Measurements from ENCODE around the gene CLHC1. TPM values are rescaled to one million over a fixed set of nuclear protein-coding genes. Genes with fewer than 3 reads are reported as not detected.

The CLHC1 gene
- total and polyA plus RNA-seq, 9 donors = 5.6 to 21.3 (median 14.0) TPM

DNA sequence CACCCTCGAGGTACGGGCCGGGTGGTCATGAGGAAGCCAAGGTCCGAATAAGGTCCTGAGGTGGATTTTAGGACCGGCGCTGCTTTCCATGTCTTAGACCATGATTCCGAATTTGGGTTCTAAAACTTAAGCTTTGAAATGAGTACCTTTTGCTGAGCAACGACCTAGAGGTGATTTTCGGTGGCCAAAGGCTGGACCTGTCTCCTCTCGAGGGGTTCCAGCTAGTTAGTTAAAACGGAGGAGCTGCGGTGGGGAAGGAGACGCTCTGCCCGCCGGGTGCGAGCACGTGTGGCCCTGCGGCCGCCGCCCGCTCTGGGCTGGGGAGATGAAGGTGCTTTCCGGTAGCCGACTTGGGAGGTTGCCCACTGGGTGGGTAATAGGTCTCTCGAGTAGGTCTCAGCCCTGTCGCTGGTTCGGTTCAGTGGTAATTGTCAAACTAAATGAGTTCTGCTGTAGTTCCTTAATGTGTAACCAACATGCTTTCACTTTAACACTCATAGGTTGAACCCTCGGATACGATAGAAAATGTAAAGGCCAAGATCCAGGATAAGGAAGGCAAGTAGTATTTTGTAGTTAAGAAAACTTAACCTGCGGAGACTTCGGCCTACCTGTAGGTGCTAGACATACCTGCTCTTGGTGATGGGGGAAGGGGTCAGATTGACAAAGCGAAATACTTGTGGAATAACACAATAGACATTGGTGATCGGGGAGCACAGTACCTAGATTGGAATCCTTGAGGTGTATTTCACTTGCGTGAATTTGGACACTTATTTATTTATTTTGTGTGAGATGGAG is 967 bp upstream of the CLHC1 start:
- Histone ChIP-seq H3K27me3 (no peaks in the 10 kb centered on the region), H3K36me3 (no peaks in the 10 kb centered on the region), H3K4me3 (peak overlapping the region; percentile 87), H3K9me3 (no peaks in the 10 kb centered on the region), H3K27ac (peak overlapping the region; percentile 26 to 91), H3K4me1 (ENCODE audit: insufficient read depth) (peaks cover 6% of the 10 kb centered on the region)
- TF ChIP-seq EP300 (IDR thresholded peaks at IDR 0.05) = no peak
- TF ChIP-seq POLR2A (IDR thresholded peaks at IDR 0.05) = no peak
- TF ChIP-seq, protein P1, sequence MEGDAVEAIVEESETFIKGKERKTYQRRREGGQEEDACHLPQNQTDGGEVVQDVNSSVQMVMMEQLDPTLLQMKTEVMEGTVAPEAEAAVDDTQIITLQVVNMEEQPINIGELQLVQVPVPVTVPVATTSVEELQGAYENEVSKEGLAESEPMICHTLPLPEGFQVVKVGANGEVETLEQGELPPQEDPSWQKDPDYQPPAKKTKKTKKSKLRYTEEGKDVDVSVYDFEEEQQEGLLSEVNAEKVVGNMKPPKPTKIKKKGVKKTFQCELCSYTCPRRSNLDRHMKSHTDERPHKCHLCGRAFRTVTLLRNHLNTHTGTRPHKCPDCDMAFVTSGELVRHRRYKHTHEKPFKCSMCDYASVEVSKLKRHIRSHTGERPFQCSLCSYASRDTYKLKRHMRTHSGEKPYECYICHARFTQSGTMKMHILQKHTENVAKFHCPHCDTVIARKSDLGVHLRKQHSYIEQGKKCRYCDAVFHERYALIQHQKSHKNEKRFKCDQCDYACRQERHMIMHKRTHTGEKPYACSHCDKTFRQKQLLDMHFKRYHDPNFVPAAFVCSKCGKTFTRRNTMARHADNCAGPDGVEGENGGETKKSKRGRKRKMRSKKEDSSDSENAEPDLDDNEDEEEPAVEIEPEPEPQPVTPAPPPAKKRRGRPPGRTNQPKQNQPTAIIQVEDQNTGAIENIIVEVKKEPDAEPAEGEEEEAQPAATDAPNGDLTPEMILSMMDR (IDR thresholded peaks at IDR 0.05) = no peak
- peak; percentile 39 to 68 (median 60) for DNase-seq
- 5% methylated on average over 33 of the region's 33 CpGs for WGBS, 3 donors
- intact Hi-C loops (cut with DNase I) = no loop called here

DNA sequence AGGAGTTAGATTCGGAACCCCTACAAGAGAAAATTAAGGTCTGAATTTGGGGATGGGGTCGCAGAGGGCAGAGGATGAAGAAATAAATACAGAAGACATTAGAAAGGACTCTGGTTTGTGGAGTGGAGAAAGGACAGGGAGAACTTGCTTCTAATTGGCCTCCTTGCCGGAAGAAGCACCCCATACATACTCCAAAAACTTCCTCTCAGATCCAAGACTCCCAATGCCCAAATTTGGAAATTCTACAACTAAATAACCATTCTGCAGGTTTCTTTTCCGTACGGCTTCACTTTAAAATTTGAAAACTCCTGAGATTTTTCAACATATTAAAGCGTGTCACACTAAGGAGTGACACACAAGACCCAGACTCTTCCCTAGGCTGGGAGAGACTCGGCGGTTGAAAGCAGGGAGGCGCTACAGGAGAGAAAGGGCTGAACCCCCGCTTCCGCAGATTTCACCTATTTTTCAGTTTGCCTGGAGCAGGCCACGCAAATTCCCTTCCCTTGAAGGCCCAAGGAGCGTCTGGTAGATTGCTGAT is 478 bp downstream of the CLHC1 start:
- H3K9me3 ChIP-seq = no peaks in the 10 kb centered on the region
- DNase-seq = peak in 1 of 5 donors; percentile 63

DNA sequence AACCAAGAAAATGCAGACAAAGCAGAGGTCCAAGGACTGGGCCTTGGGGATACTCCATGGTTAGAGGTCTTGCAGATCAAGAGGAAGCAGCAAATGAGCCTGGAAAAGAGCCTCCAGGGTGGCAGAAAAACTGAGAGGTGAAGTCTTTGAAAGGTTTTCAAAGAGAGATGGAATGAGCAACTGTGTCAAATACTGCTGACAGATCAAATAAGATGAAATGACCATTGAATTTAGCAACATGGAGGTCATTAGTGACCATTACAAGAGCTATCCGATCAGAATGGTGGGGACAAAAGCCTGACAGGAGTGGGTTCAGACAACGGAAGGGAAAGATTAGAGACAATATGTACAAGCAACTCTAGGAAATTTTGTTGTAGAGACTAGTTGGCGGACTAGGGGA is 1.5 kb downstream of the CLHC1 start:
- DNase-seq = no peak
- intact Hi-C loops (cut with DNase I) = no loop called here
- Histone ChIP-seq H3K4me1 (ENCODE audit: insufficient read depth) (peaks cover 9% of the 10 kb centered on the region), H3K36me3 (no peaks in the 10 kb centered on the region), H3K4me3 (no peak overlapping the region), H3K27ac (no peak overlapping the region), H3K27me3 (no peaks in the 10 kb centered on the region), H3K9me3 (no peaks in the 10 kb centered on the region)
- TF ChIP-seq, protein P1 (IDR thresholded peaks at IDR 0.05) = no peak
- TF ChIP-seq EP300 (IDR thresholded peaks at IDR 0.05) (no peak), POLR2A (IDR thresholded peaks at IDR 0.05) (no peak)
- 94 to 99% (median 97%) methylated on average over 3 of the region's 3 CpGs for WGBS, 3 donors

More for the DNA sequence above, 478 bp downstream of the CLHC1 start:
- intact Hi-C loops (cut with DNase I) = no loop called here
- H3K27me3 ChIP-seq = no peaks in the 10 kb centered on the region
- no peak for TF ChIP-seq EP300 (IDR thresholded peaks at IDR 0.05)
- H3K4me1 ChIP-seq (ENCODE audit: insufficient read depth) = peaks cover 8% of the 10 kb centered on the region
- WGBS, 3 donors = 1 to 9% (median 3%) methylated on average over 13 of the region's 13 CpGs
- H3K36me3 ChIP-seq = no peaks in the 10 kb centered on the region
- peak overlapping the region; percentile 87 for H3K4me3 ChIP-seq
- H3K27ac ChIP-seq = peak overlapping the region in 1 of 2 donors; percentile 91

DNA sequence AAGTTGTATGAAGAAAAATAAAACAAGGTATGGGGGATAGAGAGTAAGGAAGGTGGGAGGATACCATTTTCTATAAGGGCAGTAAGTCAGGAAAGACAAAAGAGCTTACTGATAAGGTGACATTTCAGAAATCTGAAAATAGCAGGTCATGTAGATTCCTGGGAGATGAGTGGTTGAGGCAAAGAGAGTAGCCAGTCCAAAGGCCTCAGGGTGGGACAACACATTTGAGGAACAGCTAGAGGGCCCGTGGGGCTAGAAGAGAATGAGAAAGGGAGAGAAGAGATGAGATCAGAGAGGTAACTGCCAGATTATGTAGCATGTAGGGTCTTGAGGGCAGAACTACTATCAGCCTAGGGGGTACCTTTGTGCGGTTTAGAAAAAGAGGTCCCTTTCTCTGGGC is 2.9 kb downstream of the CLHC1 start:
- no peak overlapping the region for H3K27ac ChIP-seq

More for the DNA sequence above, 2.9 kb downstream of the CLHC1 start:
- Histone ChIP-seq H3K4me3 (no peak overlapping the region), H3K36me3 (no peaks in the 10 kb centered on the region), H3K4me1 (ENCODE audit: insufficient read depth) (peaks cover 12% of the 10 kb centered on the region), H3K9me3 (no peaks in the 10 kb centered on the region), H3K27me3 (no peaks in the 10 kb centered on the region)
- TF ChIP-seq, protein P1 (IDR thresholded peaks at IDR 0.05) = no peak
- TF ChIP-seq EP300 (IDR thresholded peaks at IDR 0.05) = no peak
- no peak for TF ChIP-seq POLR2A (IDR thresholded peaks at IDR 0.05)
- intact Hi-C loops (cut with DNase I) = no loop called here
- WGBS, 3 donors = 87 to 91% (median 90%) methylated on average over 2 of the region's 2 CpGs
- DNase-seq = no peak

Measured in ovary (tissue), 9 donors.